Measurements from ENCODE around the gene PLA2G12A. TPM values are rescaled to one million over a fixed set of nuclear protein-coding genes. Genes with fewer than 3 reads are reported as not detected.
A peak's percentile ranks its signal among the peaks of the same experiment; 100 is the strongest.

The PLA2G12A gene
- total RNA-seq, 1 donor from 2014 or later: 31.1 TPM

- no peaks in the 10 kb centered on the region for H3K4me1 Mint-ChIP-seq (ENCODE audit: unreplicated experiment)
- no peak for TF ChIP-seq CTCF (IDR thresholded peaks at IDR 0.05; ENCODE audit: unreplicated experiment)
- no peak overlapping the region for H3K27ac Mint-ChIP-seq (ENCODE audit: unreplicated experiment)
- no peaks in the 10 kb centered on the region for H3K9me3 Mint-ChIP-seq (ENCODE audit: unreplicated experiment)
- H3K36me3 Mint-ChIP-seq (ENCODE audit: low read depth, unreplicated experiment): peaks cover 3% of the 10 kb centered on the region
- H3K27me3 Mint-ChIP-seq (ENCODE audit: unreplicated experiment): peaks cover 2% of the 10 kb centered on the region
- no peak overlapping the region for H3K4me3 Mint-ChIP-seq (ENCODE audit: unreplicated experiment)
- DNase-seq (ENCODE audit: low spot score): no peak
Observed at GRCh38 chr4:109738104-109738872, 8.4 kb upstream of the PLA2G12A start.

GRCh38 chr4:109735566-109736365 is 5.9 kb upstream of the PLA2G12A start:
- no peak for TF ChIP-seq CTCF (IDR thresholded peaks at IDR 0.05; ENCODE audit: unreplicated experiment)
- H3K27me3 Mint-ChIP-seq (ENCODE audit: unreplicated experiment): peaks cover 2% of the 10 kb centered on the region
- no peak overlapping the region for H3K4me3 Mint-ChIP-seq (ENCODE audit: unreplicated experiment)
- H3K27ac Mint-ChIP-seq (ENCODE audit: unreplicated experiment): no peak overlapping the region
- H3K4me1 Mint-ChIP-seq (ENCODE audit: unreplicated experiment): peaks cover under 1% of the 10 kb centered on the region
- peaks cover 3% of the 10 kb centered on the region for H3K36me3 Mint-ChIP-seq (ENCODE audit: low read depth, unreplicated experiment)
- no peak for DNase-seq (ENCODE audit: low spot score)
- H3K9me3 Mint-ChIP-seq (ENCODE audit: unreplicated experiment): no peaks in the 10 kb centered on the region

GRCh38 chr4:109733728-109734127 is 3.9 kb upstream of the PLA2G12A start:
- peaks cover 4% of the 10 kb centered on the region for H3K27me3 Mint-ChIP-seq (ENCODE audit: unreplicated experiment)
- no peak overlapping the region for H3K27ac Mint-ChIP-seq (ENCODE audit: unreplicated experiment)
- H3K9me3 Mint-ChIP-seq (ENCODE audit: unreplicated experiment): no peaks in the 10 kb centered on the region
- no peak overlapping the region for H3K4me3 Mint-ChIP-seq (ENCODE audit: unreplicated experiment)
- H3K4me1 Mint-ChIP-seq (ENCODE audit: unreplicated experiment): peaks cover 9% of the 10 kb centered on the region
- TF ChIP-seq CTCF (IDR thresholded peaks at IDR 0.05; ENCODE audit: unreplicated experiment): no peak
- DNase-seq (ENCODE audit: low spot score): no peak
- H3K36me3 Mint-ChIP-seq (ENCODE audit: low read depth, unreplicated experiment): peaks cover 3% of the 10 kb centered on the region

- DNase-seq (ENCODE audit: low spot score): no peak
- Mint-ChIP-seq H3K4me3 (ENCODE audit: unreplicated experiment) (peak overlapping the region; percentile 90), H3K27ac (ENCODE audit: unreplicated experiment) (peak overlapping the region; percentile 82), H3K27me3 (ENCODE audit: unreplicated experiment) (peaks cover 3% of the 10 kb centered on the region), H3K4me1 (ENCODE audit: unreplicated experiment) (peaks cover 15% of the 10 kb centered on the region), H3K36me3 (ENCODE audit: low read depth, unreplicated experiment) (peaks cover 3% of the 10 kb centered on the region), H3K9me3 (ENCODE audit: unreplicated experiment) (no peaks in the 10 kb centered on the region)
- no peak for TF ChIP-seq CTCF (IDR thresholded peaks at IDR 0.05; ENCODE audit: unreplicated experiment)
Observed at GRCh38 chr4:109730619-109731545, 1.0 kb upstream of the PLA2G12A start.
